Measurements from ENCODE around the gene FCHSD2.

DNA sequence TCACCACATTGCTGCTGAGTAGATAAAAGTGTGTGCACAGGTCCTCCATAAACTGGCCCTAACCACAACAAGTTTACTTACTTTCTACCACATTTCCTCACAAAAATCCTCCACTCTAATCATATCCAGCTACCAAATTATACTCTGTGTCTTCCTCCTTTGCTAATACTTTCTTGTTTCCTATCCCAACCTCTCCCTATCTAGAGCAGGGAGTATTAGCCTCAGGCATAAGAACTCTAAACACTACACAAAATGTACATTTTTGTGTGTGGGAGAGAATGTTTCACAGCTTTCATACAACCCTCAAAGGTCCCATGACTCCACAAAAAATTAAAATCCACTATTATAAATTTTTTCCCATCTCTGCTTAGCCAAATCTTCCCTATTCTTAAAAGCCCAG lies 255.5 kb downstream of the FCHSD2 start:
- TF ChIP-seq CHD2 (IDR thresholded peaks at IDR 0.05; ENCODE audit: low read length, partially characterized antibody) (no peak), FOSL2 (IDR thresholded peaks at IDR 0.05) (no peak), FOSL2 (CRISPR knock-in tag; IDR thresholded peaks at IDR 0.05) (no peak)
